Keratinocyte (primary cell): ENCODE results near the gene SMC3. TPM values are rescaled to one million over a fixed set of nuclear protein-coding genes. Genes with fewer than 3 reads are reported as not detected.

ENCODE experiments used
- DNase-seq: peaks from one replicate; pipeline ENCODE4 v3.0.0-alpha.2; 2011; ENCODE audit warnings: low read depth, missing footprints, low spot score
- FAIRE-seq: peaks from 2 replicates; lab custom pipeline; 2011; peaks lifted over from hg19 to GRCh38; lab: Jason Lieb, UNC
- H2AFZ ChIP-seq: 2 replicates; pipeline ENCODE4 v1.6.0; 2012; ENCODE audit warnings: low read length, control low read depth, inconsistent platforms; ENCODE audit not compliant: control insufficient read depth
- H3K27ac ChIP-seq: 2 replicates; pipeline ENCODE4 v1.5.1; 2011; ENCODE audit warnings: low read length; ENCODE audit not compliant: control insufficient read depth, insufficient read depth
- H3K27me3 ChIP-seq: 3 replicates; pipeline ENCODE4 v1.6.0; 2011; ENCODE audit warnings: low read length; ENCODE audit not compliant: control insufficient read depth, insufficient read depth; ENCODE audit errors: extremely low read depth
- H3K36me3 ChIP-seq, 2 experiments: 2 replicates in 1 of 2; 3 replicates in 1 of 2; pipeline ENCODE4 v1.5.1; 2011; ENCODE audit warnings: low read length in 2 of 2, mild to moderate bottlenecking in 1 of 2; ENCODE audit not compliant: control insufficient read depth in 2 of 2, insufficient read depth in 2 of 2; ENCODE audit errors: extremely low read depth in 1 of 2
- H3K4me1 ChIP-seq: 3 replicates; pipeline ENCODE4 v1.5.1; 2011; ENCODE audit warnings: low read length; ENCODE audit not compliant: control insufficient read depth, insufficient read depth; ENCODE audit errors: extremely low read depth
- H3K4me2 ChIP-seq: 3 replicates; pipeline ENCODE4 v1.6.0; 2011; ENCODE audit warnings: low read depth, low read length; ENCODE audit not compliant: control insufficient read depth, insufficient read depth; ENCODE audit errors: extremely low read depth
- H3K4me3 ChIP-seq, 3 experiments: fragments of 200-600 bp in 1 of 3; sonication (generic) in 1 of 3; 2 replicates in 2 of 3; 3 replicates in 1 of 3; pipeline ENCODE4 v1.5.1; 2011 to 2016; ENCODE audit warnings: low read length in 3 of 3, mild to moderate bottlenecking in 3 of 3, control low read depth in 2 of 3, inconsistent platforms in 1 of 3, low read depth in 1 of 3, mixed read lengths in 1 of 3, mixed run types in 1 of 3, moderate library complexity in 1 of 3; ENCODE audit not compliant: control insufficient read depth in 2 of 3, insufficient read depth in 2 of 3; ENCODE audit errors: extremely low read depth in 1 of 3
- H3K79me2 ChIP-seq: 2 replicates; pipeline ENCODE4 v1.6.0; 2012; ENCODE audit warnings: low read length; ENCODE audit not compliant: control insufficient read depth, insufficient read depth
- H3K9ac ChIP-seq: 3 replicates; pipeline ENCODE4 v1.6.0; 2011; ENCODE audit warnings: low read length; ENCODE audit not compliant: control insufficient read depth, insufficient read depth; ENCODE audit errors: extremely low read depth
- H3K9me1 ChIP-seq: 3 replicates; pipeline ENCODE4 v1.6.0; 2011; ENCODE audit warnings: low read length; ENCODE audit not compliant: control insufficient read depth, insufficient read depth; ENCODE audit errors: extremely low read depth
- H3K9me3 ChIP-seq: 2 replicates; pipeline ENCODE4 v1.5.1; 2012; ENCODE audit warnings: low read depth, low read length; ENCODE audit not compliant: control insufficient read depth
- H4K20me1 ChIP-seq: 3 replicates; pipeline ENCODE4 v1.6.0; 2011; ENCODE audit warnings: low read length; ENCODE audit not compliant: control insufficient read depth, insufficient read depth; ENCODE audit errors: extremely low read depth
- EZH2 ChIP-seq: IDR thresholded peaks from one replicate; pipeline ENCODE4 v1.6.1; 2012; ENCODE audit warnings: inconsistent platforms, mild to moderate bottlenecking, low read length, moderate library complexity
- dilution Hi-C: fragments of 300-500 bp; cut with MboI; formaldehyde crosslinking; loops from one replicate; pipeline ENCODE4 v1.7.0; 2020; ENCODE audit warnings: low sequenced_read_pairs; ENCODE audit not compliant: extremely low pct_ligation_motif_present
- polyA plus RNA-seq, 5 experiments: library from polyadenylated mRNA; depleted of rRNA in 3 of 5; stranded (reverse) in 3 of 5; stranded (forward) in 1 of 5; unstranded in 1 of 5; fragments of >200 nt; gene quantifications; 1 replicate in 1 of 5; 2 replicates in 3 of 5; 3 replicates in 1 of 5; pipeline versions ENCODE4 v1.2.1 to v1.2.3, GENCODE V29; 2011 to 2012; ENCODE audit warnings: missing spikeins in 2 of 5, low read depth in 1 of 5, low replicate concordance in 1 of 5
- TF ChIP-seq, protein P1 (sequence below), 3 experiments: IDR thresholded peaks in 1 of 3; conservative IDR thresholded peaks in 1 of 3; optimal IDR thresholded peaks in 1 of 3; 2 replicates in 2 of 3; 3 replicates in 1 of 3; pipeline versions ENCODE3 to v1.5.1; 2011; ENCODE audit warnings: low read length in 3 of 3, mild to moderate bottlenecking in 3 of 3, moderate library complexity in 2 of 3, control low read depth in 1 of 3, inconsistent platforms in 1 of 3; ENCODE audit not compliant: insufficient read depth in 2 of 3; ENCODE audit errors: extremely low read depth in 1 of 3

SMC3 gene
- polyA plus RNA-seq, 1 donor (not counting 4 experiments of a cell fraction or from before 2014, with no cell fraction given), result 16.3 TPM

DNA sequence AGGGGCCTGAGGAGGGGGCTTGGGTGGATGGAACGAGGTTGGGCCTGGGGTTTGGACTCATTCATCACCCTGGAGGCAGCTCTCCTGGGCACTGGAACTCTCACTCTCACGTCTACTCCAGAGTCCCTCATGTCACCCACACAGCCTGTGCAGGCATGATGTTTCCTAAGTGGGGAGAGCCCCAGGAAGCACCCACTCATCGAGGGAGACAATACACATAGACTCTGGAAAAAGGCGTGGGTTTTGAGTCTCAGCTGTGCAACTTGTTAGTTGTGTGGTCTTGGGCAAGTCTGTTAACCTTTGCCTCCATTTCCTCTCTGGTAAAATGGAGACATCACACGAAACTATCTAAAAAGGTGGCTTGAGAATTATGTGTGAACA lies 50.7 kb downstream of the SMC3 start:
- H4K20me1 ChIP-seq, result no peaks in the 10 kb centered on the region
- no peaks in the 10 kb centered on the region for H3K9me3 ChIP-seq
- no peak overlapping the region for H3K4me2 ChIP-seq
- no peaks in the 10 kb centered on the region for H3K36me3 ChIP-seq
- H3K4me3 ChIP-seq, result no peak overlapping the region
- DNase-seq, result no peak
- H3K27ac ChIP-seq, result no peak overlapping the region
- dilution Hi-C loops, result no loop called here
- no peak overlapping the region for H2AFZ ChIP-seq
- H3K9me1 ChIP-seq, result no peaks in the 10 kb centered on the region
- H3K4me1 ChIP-seq, result no peaks in the 10 kb centered on the region
- H3K9ac ChIP-seq, result no peak overlapping the region
- no peak for FAIRE-seq
- no peaks in the 10 kb centered on the region for H3K79me2 ChIP-seq
- TF ChIP-seq EZH2, result no peak
- TF ChIP-seq, protein P1, sequence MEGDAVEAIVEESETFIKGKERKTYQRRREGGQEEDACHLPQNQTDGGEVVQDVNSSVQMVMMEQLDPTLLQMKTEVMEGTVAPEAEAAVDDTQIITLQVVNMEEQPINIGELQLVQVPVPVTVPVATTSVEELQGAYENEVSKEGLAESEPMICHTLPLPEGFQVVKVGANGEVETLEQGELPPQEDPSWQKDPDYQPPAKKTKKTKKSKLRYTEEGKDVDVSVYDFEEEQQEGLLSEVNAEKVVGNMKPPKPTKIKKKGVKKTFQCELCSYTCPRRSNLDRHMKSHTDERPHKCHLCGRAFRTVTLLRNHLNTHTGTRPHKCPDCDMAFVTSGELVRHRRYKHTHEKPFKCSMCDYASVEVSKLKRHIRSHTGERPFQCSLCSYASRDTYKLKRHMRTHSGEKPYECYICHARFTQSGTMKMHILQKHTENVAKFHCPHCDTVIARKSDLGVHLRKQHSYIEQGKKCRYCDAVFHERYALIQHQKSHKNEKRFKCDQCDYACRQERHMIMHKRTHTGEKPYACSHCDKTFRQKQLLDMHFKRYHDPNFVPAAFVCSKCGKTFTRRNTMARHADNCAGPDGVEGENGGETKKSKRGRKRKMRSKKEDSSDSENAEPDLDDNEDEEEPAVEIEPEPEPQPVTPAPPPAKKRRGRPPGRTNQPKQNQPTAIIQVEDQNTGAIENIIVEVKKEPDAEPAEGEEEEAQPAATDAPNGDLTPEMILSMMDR (optimal IDR thresholded peaks at IDR 0.05 in 1 of 3, IDR thresholded peaks at IDR 0.05 in 1 of 3, conservative IDR thresholded peaks at IDR 0.05 in 1 of 3; ENCODE audit: extremely low read depth in 1 of 3, insufficient read depth in 2 of 3, low read length in 3 of 3), result no peak
- no peaks in the 10 kb centered on the region for H3K27me3 ChIP-seq

- FAIRE-seq (no peak), DNase-seq (no peak)
- TF ChIP-seq, protein P1 (optimal IDR thresholded peaks at IDR 0.05 in 1 of 3, IDR thresholded peaks at IDR 0.05 in 1 of 3, conservative IDR thresholded peaks at IDR 0.05 in 1 of 3; ENCODE audit: extremely low read depth in 1 of 3, insufficient read depth in 2 of 3, low read length in 3 of 3), result no peak
- no peak for TF ChIP-seq EZH2
Measured at GRCh38 chr10:110619514-110620397, 52.3 kb downstream of the SMC3 start.

More at GRCh38 chr10:110619514-110620397, 52.3 kb downstream of the SMC3 start:
- Histone ChIP-seq H2AFZ (no peak overlapping the region), H3K4me3 (no peak overlapping the region), H3K9ac (no peak overlapping the region), H3K36me3 (no peaks in the 10 kb centered on the region), H3K79me2 (no peaks in the 10 kb centered on the region), H4K20me1 (no peaks in the 10 kb centered on the region), H3K27ac (no peak overlapping the region), H3K9me3 (no peaks in the 10 kb centered on the region), H3K9me1 (no peaks in the 10 kb centered on the region), H3K4me1 (no peaks in the 10 kb centered on the region), H3K4me2 (no peak overlapping the region), H3K27me3 (no peaks in the 10 kb centered on the region)
- dilution Hi-C loops, result no loop called here
